Liver (tissue), 9 donors: ENCODE results near the gene PREP. TPM values are rescaled to one million over a fixed set of nuclear protein-coding genes. Genes with fewer than 3 reads are reported as not detected.

Source experiments
- DNase-seq: peaks from one replicate; pipeline ENCODE4 v3.0.0-alpha.2; 2017; ENCODE audit warnings: low spot score
- H3K27ac ChIP-seq, 2 donors: one replicate each; pipeline ENCODE4 v1.7.0; 2013; ENCODE audit warnings: inconsistent platforms in 2 of 2, low read length in 2 of 2, control low read depth in 1 of 2, low read depth in 1 of 2, mild to moderate bottlenecking in 1 of 2
- H3K27me3 ChIP-seq, 4 donors: one replicate each; pipeline versions ENCODE4 v1.6.1 to v1.7.0; 2013; ENCODE audit warnings: low read length in 3 of 4, inconsistent platforms in 1 of 4, mild to moderate bottlenecking in 1 of 4, moderate library complexity in 1 of 4; ENCODE audit not compliant: control insufficient read depth in 4 of 4, insufficient read depth in 4 of 4
- H3K36me3 ChIP-seq, 4 donors: one replicate each; pipeline versions ENCODE4 v1.6.1 to v1.7.0; 2013; ENCODE audit warnings: low read length in 3 of 4, mild to moderate bottlenecking in 3 of 4, low read depth in 1 of 4, moderate library complexity in 1 of 4; ENCODE audit not compliant: control insufficient read depth in 4 of 4, insufficient read depth in 3 of 4
- H3K4me1 ChIP-seq, 4 donors: one replicate each; pipeline versions ENCODE4 v1.6.1 to v1.7.0; 2013; ENCODE audit warnings: low read length in 3 of 4, mild to moderate bottlenecking in 3 of 4, moderate library complexity in 1 of 4; ENCODE audit not compliant: control insufficient read depth in 4 of 4, insufficient read depth in 4 of 4
- H3K4me3 ChIP-seq, 3 donors: one replicate each; pipeline versions ENCODE4 v1.6.1 to v1.7.0; 2013; ENCODE audit warnings: low read length in 3 of 3, control low read depth in 1 of 3, low read depth in 1 of 3, mild to moderate bottlenecking in 1 of 3
- H3K9ac ChIP-seq, 2 donors: one replicate each; pipeline ENCODE4 v1.7.0; 2013; ENCODE audit warnings: low read length in 2 of 2, mild to moderate bottlenecking in 2 of 2, moderate library complexity in 2 of 2, control low read depth in 1 of 2, low read depth in 1 of 2
- H3K9me3 ChIP-seq, 4 donors: one replicate each; pipeline versions ENCODE4 v1.6.1 to v1.7.0; 2013; ENCODE audit warnings: low read length in 3 of 4; ENCODE audit not compliant: control insufficient read depth in 4 of 4
- EGR1 ChIP-seq, 2 donors: IDR thresholded peaks; 2 replicates each; pipeline ENCODE4 v1.6.1; 2016 to 2018; ENCODE audit warnings: antibody characterized with exemption in 2 of 2, low read depth in 2 of 2
- FOXA1 ChIP-seq: IDR thresholded peaks from 2 replicates; pipeline ENCODE4 v1.6.1; 2016; ENCODE audit warnings: antibody characterized with exemption
- FOXA2 ChIP-seq: IDR thresholded peaks from 2 replicates; pipeline ENCODE4 v1.6.1; 2016; ENCODE audit warnings: antibody characterized with exemption
- GABPA ChIP-seq, 2 donors: IDR thresholded peaks in 1 of 2; conservative IDR thresholded peaks in 1 of 2; 2 replicates each; pipeline ENCODE4 v1.6.1; 2016; ENCODE audit warnings: antibody characterized with exemption in 2 of 2, mild to moderate bottlenecking in 1 of 2, moderate library complexity in 1 of 2
- HNF4A ChIP-seq, 2 donors: conservative IDR thresholded peaks; 2 replicates each; pipeline ENCODE4 v1.6.1; 2016; ENCODE audit warnings: antibody characterized with exemption in 2 of 2, mild to moderate bottlenecking in 2 of 2
- HNF4G ChIP-seq: IDR thresholded peaks from 2 replicates; pipeline ENCODE4 v1.6.1; 2016; ENCODE audit warnings: antibody characterized with exemption
- JUND ChIP-seq, 2 donors: IDR thresholded peaks; 2 replicates each; pipeline ENCODE4 v1.6.1; 2016; ENCODE audit warnings: antibody characterized with exemption in 2 of 2
- NR2F2 ChIP-seq: IDR thresholded peaks from 2 replicates; pipeline ENCODE4 v1.6.1; 2016; ENCODE audit warnings: antibody characterized with exemption
- RAD21 ChIP-seq, 2 donors: IDR thresholded peaks; 2 replicates each; pipeline ENCODE4 v1.6.1; 2016; ENCODE audit warnings: antibody characterized with exemption in 2 of 2, mild to moderate bottlenecking in 2 of 2
- RXRA ChIP-seq, 2 donors: IDR thresholded peaks; 2 replicates each; pipeline ENCODE4 v1.6.1; 2017 to 2018; ENCODE audit warnings: antibody characterized with exemption in 2 of 2, mild to moderate bottlenecking in 1 of 2
- SP1 ChIP-seq: IDR thresholded peaks from 2 replicates; pipeline ENCODE4 v1.6.1; 2018; ENCODE audit warnings: antibody characterized with exemption, mild to moderate bottlenecking
- TAF1 ChIP-seq: conservative IDR thresholded peaks from 2 replicates; pipeline ENCODE4 v1.6.1; 2016; ENCODE audit warnings: antibody characterized with exemption, mild to moderate bottlenecking
- YY1 ChIP-seq: IDR thresholded peaks from 2 replicates; pipeline ENCODE4 v1.6.1; 2016; ENCODE audit warnings: antibody characterized with exemption, mild to moderate bottlenecking
- WGBS: extraction: QIAGEN DNeasy Blood & Tissue Kit; methylation state at CpG from one replicate; pipeline ENCODE4 v1.1.7; 2013; 5-methylcytosine and 5-hydroxymethylcytosine counted together
- polyA plus RNA-seq, 2 donors: library from polyadenylated mRNA; stranded (reverse) in 1 of 2; unstranded in 1 of 2; fragments of 200-250 nt in 1 of 2; fragments of >200 nt in 1 of 2; fragmentation: Nextera tagmentation in 1 of 2; extraction: Ambion mirVana in 1 of 2; gene quantifications; one replicate each; pipeline versions ENCODE4 v1.2.1 to v1.2.3, GENCODE V29; 2013 to 2015
- total RNA-seq, 2 donors: library from RNA; depleted of rRNA; stranded (reverse); fragments of >200 nt; gene quantifications; one replicate each; pipeline ENCODE4 v1.2.3, GENCODE V29; 2014
- TF ChIP-seq, protein P1 (sequence below): fragments of 150-350 bp; IDR thresholded peaks from 2 replicates; pipeline ENCODE4 v1.5.1; 2017; ENCODE audit warnings: improper control_type of control experiment, low read depth, low read length; ENCODE audit not compliant: missing input control
- TF ChIP-seq, protein P2 (sequence below): IDR thresholded peaks from 2 replicates; pipeline ENCODE4 v1.6.1; 2016; ENCODE audit warnings: antibody characterized with exemption
- TF ChIP-seq, protein P3 (sequence below): IDR thresholded peaks from 2 replicates; pipeline ENCODE4 v1.6.1; 2016; ENCODE audit warnings: antibody characterized with exemption
- TF ChIP-seq, protein P4 (sequence below): IDR thresholded peaks from 2 replicates; pipeline ENCODE4 v1.6.1; 2016; ENCODE audit warnings: antibody characterized with exemption
- TF ChIP-seq, protein P5 (sequence below): IDR thresholded peaks from 2 replicates; pipeline ENCODE4 v1.6.1; 2016; ENCODE audit warnings: antibody characterized with exemption, mild to moderate bottlenecking
- donor health status: healthy.
- donor health status: healthy.
- donor health status: healthy.
- donor health status: healthy.
- donor health status: healthy.

The PREP gene
- total and polyA plus RNA-seq, 4 donors, result 7.3 to 17.7 (median 13.0) TPM

DNA sequence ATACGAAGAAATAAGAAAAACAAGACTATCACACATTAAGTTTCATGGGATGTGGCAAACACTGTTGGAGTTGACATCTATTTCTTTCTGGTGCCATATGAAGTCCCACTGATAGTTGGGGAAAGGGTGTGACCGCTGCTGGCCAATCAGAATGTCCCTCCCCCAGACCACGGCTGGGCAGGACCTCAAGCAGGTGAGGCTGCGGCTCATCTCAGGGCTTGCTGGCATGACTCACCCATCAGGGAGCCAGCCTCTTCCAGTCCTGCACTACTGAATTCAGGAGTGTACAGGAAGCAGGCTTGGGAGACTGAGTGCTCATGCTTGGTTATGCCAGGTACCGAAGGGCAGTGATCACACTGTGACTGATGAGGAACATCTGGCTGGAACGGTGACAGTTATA is 18.9 kb downstream of the PREP start (continued):
- TF ChIP-seq, protein P1, sequence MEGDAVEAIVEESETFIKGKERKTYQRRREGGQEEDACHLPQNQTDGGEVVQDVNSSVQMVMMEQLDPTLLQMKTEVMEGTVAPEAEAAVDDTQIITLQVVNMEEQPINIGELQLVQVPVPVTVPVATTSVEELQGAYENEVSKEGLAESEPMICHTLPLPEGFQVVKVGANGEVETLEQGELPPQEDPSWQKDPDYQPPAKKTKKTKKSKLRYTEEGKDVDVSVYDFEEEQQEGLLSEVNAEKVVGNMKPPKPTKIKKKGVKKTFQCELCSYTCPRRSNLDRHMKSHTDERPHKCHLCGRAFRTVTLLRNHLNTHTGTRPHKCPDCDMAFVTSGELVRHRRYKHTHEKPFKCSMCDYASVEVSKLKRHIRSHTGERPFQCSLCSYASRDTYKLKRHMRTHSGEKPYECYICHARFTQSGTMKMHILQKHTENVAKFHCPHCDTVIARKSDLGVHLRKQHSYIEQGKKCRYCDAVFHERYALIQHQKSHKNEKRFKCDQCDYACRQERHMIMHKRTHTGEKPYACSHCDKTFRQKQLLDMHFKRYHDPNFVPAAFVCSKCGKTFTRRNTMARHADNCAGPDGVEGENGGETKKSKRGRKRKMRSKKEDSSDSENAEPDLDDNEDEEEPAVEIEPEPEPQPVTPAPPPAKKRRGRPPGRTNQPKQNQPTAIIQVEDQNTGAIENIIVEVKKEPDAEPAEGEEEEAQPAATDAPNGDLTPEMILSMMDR, result no peak

DNA sequence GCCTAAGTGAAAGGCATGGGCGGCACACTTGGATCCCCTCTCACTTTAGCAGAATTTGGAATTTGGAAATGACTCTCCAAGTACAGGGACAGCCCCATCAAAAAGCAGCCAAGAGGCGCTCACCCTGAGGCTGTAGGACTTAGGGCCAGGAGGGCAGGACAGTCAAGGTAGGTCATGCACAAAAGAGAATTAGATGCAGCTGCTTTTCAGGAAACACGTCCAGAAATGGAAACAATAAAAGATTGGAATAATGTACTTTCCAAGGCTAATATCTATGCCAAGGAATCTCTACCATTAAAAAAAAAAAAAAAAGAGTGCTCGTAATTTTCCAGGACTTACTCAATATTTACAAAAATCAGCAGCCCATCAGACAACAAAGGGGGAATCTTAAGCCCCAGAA is 19.9 kb downstream of the PREP start:
- 83% methylated on average over 4 of the region's 4 CpGs for WGBS
- no peak for DNase-seq
- Histone ChIP-seq H3K27me3 (no peaks in the 10 kb centered on the region), H3K9ac (no peak overlapping the region), H3K4me3 (no peak overlapping the region), H3K4me1 (no peaks in the 10 kb centered on the region), H3K36me3 (peaks cover 0 to 6% (median 0%) of the 10 kb centered on the region in 4 donors), H3K27ac (no peak overlapping the region), H3K9me3 (no peaks in the 10 kb centered on the region)
- TF ChIP-seq YY1 (no peak), HNF4G (no peak)
- TF ChIP-seq, protein P2, sequence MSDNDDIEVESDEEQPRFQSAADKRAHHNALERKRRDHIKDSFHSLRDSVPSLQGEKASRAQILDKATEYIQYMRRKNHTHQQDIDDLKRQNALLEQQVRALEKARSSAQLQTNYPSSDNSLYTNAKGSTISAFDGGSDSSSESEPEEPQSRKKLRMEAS, result no peak

DNA sequence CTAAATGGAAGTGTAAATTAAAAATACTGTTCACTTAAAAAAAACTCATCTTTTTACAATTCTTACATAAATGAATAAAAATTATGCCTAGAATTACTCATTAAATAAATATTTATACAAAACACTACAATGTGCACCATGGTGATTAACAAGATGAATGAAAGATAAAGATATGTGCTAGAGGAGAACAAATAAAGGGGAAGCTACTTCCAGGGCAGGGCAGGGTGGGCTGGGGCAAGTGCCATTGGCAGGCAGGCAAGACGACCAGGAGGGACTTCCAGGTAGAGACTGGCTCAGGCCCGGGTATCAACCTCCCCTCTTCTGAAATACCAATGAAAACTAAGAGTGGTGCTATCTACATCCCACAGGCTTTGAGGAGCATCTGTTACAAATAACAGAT is 20.4 kb downstream of the PREP start:
- Histone ChIP-seq H3K27me3 (no peaks in the 10 kb centered on the region), H3K4me3 (no peak overlapping the region), H3K4me1 (no peaks in the 10 kb centered on the region), H3K27ac (no peak overlapping the region), H3K36me3 (peaks cover 0 to 6% (median 2%) of the 10 kb centered on the region in 4 donors), H3K9ac (no peak overlapping the region), H3K9me3 (no peaks in the 10 kb centered on the region)
- TF ChIP-seq, protein P3, sequence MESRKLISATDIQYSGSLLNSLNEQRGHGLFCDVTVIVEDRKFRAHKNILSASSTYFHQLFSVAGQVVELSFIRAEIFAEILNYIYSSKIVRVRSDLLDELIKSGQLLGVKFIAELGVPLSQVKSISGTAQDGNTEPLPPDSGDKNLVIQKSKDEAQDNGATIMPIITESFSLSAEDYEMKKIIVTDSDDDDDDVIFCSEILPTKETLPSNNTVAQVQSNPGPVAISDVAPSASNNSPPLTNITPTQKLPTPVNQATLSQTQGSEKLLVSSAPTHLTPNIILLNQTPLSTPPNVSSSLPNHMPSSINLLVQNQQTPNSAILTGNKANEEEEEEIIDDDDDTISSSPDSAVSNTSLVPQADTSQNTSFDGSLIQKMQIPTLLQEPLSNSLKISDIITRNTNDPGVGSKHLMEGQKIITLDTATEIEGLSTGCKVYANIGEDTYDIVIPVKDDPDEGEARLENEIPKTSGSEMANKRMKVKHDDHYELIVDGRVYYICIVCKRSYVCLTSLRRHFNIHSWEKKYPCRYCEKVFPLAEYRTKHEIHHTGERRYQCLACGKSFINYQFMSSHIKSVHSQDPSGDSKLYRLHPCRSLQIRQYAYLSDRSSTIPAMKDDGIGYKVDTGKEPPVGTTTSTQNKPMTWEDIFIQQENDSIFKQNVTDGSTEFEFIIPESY, result no peak
- no peak for TF ChIP-seq SP1
- TF ChIP-seq, protein P1, result no peak
- TF ChIP-seq GABPA (IDR thresholded peaks at IDR 0.05 in 1 of 2, conservative IDR thresholded peaks at IDR 0.05 in 1 of 2), result no peak
- no peak for TF ChIP-seq EGR1 (IDR thresholded peaks at IDR 0.05; ENCODE audit: low read depth in 2 of 2)
- no peak for TF ChIP-seq RXRA (IDR thresholded peaks at IDR 0.05)
- TF ChIP-seq NR2F2, result no peak
- TF ChIP-seq YY1, result no peak
- TF ChIP-seq JUND (IDR thresholded peaks at IDR 0.05), result no peak
- TF ChIP-seq, protein P4, sequence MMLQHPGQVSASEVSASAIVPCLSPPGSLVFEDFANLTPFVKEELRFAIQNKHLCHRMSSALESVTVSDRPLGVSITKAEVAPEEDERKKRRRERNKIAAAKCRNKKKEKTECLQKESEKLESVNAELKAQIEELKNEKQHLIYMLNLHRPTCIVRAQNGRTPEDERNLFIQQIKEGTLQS, result no peak
- no peak for TF ChIP-seq HNF4G
- TF ChIP-seq, protein P5, sequence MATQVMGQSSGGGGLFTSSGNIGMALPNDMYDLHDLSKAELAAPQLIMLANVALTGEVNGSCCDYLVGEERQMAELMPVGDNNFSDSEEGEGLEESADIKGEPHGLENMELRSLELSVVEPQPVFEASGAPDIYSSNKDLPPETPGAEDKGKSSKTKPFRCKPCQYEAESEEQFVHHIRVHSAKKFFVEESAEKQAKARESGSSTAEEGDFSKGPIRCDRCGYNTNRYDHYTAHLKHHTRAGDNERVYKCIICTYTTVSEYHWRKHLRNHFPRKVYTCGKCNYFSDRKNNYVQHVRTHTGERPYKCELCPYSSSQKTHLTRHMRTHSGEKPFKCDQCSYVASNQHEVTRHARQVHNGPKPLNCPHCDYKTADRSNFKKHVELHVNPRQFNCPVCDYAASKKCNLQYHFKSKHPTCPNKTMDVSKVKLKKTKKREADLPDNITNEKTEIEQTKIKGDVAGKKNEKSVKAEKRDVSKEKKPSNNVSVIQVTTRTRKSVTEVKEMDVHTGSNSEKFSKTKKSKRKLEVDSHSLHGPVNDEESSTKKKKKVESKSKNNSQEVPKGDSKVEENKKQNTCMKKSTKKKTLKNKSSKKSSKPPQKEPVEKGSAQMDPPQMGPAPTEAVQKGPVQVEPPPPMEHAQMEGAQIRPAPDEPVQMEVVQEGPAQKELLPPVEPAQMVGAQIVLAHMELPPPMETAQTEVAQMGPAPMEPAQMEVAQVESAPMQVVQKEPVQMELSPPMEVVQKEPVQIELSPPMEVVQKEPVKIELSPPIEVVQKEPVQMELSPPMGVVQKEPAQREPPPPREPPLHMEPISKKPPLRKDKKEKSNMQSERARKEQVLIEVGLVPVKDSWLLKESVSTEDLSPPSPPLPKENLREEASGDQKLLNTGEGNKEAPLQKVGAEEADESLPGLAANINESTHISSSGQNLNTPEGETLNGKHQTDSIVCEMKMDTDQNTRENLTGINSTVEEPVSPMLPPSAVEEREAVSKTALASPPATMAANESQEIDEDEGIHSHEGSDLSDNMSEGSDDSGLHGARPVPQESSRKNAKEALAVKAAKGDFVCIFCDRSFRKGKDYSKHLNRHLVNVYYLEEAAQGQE, result no peak
- TF ChIP-seq HNF4A (conservative IDR thresholded peaks at IDR 0.05), result no peak
- TF ChIP-seq TAF1, result no peak
- no peak for TF ChIP-seq FOXA2
- TF ChIP-seq, protein P2, result no peak
- TF ChIP-seq FOXA1, result no peak
- TF ChIP-seq RAD21 (IDR thresholded peaks at IDR 0.05), result no peak
- no peak for DNase-seq
- WGBS, result 89% methylated on average over 2 of the region's 2 CpGs
